Omental fat pad (tissue), 4 donors: ENCODE results near the gene TLL1. TPM values are rescaled to one million over a fixed set of nuclear protein-coding genes. Genes with fewer than 3 reads are reported as not detected.

Experiments
- ATAC-seq: fragments of 150-250 bp; one replicate; pipeline ENCODE4 v1.9.1; 2016; ENCODE audit warnings: mild to moderate bottlenecking, moderate library complexity; ENCODE audit not compliant: low FRiP score
- DNase-seq: peaks from one replicate; pipeline ENCODE4 v3.0.0-alpha.2; 2019; ENCODE audit warnings: low spot score
- total RNA-seq, 4 donors: library from RNA; depleted of rRNA; stranded (reverse); fragments of >200 nt; gene quantifications; one replicate each; pipeline ENCODE4 v1.1.0, GENCODE V29; 2016
- TF ChIP-seq, protein P1 (sequence below), 3 donors: fragments of 450-650 bp; IDR thresholded peaks; one replicate each; pipeline ENCODE4 v1.5.1; 2016 to 2017; ENCODE audit warnings: antibody characterized with exemption in 3 of 3, mild to moderate bottlenecking in 3 of 3, moderate library complexity in 2 of 3

The TLL1 gene
- total RNA-seq, 4 donors from 2014 or later, result 3.2 to 22.2 (median 11.9) TPM

DNA sequence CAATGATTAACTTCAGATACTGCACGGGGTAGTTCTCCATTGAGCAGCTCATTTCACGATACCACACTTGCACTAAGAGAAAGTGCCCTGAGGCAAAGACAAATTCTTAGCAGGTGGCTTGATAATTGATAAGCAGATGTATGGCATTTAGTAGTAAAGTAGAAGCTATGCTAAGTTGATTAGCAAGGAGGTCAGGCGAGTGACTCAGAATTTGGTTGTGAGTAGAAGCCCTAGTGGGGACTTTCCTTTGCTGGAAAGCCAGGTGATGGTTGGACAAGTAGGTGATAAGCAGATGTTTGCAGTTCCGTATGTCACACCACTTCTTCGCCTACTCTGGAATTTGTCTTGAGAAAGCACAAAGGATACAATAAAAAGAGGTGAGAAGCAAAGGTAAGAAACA is 58.7 kb downstream of the TLL1 start:
- DNase-seq, result no peak
- TF ChIP-seq, protein P1, sequence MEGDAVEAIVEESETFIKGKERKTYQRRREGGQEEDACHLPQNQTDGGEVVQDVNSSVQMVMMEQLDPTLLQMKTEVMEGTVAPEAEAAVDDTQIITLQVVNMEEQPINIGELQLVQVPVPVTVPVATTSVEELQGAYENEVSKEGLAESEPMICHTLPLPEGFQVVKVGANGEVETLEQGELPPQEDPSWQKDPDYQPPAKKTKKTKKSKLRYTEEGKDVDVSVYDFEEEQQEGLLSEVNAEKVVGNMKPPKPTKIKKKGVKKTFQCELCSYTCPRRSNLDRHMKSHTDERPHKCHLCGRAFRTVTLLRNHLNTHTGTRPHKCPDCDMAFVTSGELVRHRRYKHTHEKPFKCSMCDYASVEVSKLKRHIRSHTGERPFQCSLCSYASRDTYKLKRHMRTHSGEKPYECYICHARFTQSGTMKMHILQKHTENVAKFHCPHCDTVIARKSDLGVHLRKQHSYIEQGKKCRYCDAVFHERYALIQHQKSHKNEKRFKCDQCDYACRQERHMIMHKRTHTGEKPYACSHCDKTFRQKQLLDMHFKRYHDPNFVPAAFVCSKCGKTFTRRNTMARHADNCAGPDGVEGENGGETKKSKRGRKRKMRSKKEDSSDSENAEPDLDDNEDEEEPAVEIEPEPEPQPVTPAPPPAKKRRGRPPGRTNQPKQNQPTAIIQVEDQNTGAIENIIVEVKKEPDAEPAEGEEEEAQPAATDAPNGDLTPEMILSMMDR (IDR thresholded peaks at IDR 0.05), result no peak
- ATAC-seq, result no peak

DNA sequence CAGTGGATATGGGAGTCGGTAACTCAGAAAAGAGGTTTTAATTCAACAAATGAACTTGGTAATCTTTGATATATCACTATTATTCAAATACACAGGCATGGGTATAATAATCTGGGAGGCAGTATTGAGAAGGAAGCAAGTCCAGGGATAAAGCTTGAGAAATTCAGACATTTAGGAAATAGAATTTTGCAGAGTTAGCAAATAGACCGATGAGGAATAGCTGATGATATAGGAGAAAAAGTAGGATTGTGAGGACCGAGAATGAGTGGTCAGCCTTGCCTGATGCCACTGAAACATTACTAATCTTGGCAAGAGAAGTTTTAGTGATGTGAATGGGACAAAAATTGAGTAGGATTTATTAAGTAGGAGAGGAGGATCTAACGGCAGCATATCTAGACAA is 71.9 kb downstream of the TLL1 start:
- ATAC-seq (no peak), DNase-seq (no peak)
- TF ChIP-seq, protein P1 (IDR thresholded peaks at IDR 0.05), result no peak

DNA sequence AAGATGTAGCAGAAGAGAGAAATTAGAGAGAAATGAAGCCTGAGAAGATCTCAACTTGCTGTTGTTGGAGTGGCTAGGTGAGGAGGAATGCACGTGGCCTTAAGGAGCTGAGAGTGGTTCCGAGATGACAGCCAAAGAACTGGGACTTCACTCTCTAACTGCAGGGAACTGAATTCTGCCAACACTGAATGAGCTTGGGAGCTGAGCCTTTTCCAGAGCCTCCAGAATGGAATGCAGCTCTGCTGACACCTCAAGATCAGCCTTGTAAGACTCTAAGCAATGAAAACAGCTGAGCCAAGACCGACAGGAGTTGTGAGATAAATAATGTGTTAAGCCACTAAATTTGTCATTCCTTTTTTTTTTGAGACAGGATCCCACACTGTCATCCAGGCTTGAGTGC is 73.0 kb downstream of the TLL1 start:
- TF ChIP-seq, protein P1 (IDR thresholded peaks at IDR 0.05), result no peak
- ATAC-seq (no peak), DNase-seq (no peak)

DNA sequence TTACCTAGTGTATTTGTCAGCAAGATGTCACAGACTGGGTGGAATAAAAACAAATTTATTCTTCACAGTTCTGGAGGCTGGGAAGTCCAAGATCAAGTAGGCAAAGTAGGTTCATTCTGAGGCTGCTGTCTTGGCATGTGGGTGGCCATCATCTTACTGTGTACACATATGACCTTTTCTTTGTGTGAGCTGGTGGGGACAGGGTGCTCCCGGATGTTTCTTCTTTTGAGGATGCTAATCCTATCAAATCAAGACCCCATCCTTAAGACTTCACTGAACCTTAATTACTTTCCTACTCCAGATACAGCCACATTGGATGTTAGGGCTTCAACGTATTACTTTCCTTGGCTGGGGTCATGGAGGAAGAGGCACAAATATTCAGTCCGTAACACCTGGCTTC is 74.0 kb downstream of the TLL1 start:
- DNase-seq (no peak), ATAC-seq (no peak)
- TF ChIP-seq, protein P1 (IDR thresholded peaks at IDR 0.05), result no peak

DNA sequence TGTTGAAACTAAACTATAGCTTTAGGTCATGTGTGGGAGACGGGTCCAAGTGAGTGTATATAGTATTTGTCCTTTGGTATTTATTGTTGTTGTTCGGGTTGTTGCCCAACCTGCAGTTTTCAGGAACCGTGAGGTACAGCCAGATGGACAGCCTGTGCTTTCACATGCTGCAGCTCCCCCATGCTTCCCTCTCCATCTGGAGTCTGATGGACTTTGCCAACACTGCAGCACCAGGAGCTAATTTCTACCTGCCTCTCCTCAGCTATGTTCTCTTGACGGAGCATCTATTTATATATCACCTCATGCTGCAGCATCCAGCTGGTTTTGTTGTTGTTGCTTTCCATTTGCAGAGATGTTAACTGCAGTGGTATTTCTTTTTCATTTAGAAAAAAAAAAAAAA is 80.1 kb downstream of the TLL1 start:
- TF ChIP-seq, protein P1 (IDR thresholded peaks at IDR 0.05), result no peak
- DNase-seq (no peak), ATAC-seq (no peak)

DNA sequence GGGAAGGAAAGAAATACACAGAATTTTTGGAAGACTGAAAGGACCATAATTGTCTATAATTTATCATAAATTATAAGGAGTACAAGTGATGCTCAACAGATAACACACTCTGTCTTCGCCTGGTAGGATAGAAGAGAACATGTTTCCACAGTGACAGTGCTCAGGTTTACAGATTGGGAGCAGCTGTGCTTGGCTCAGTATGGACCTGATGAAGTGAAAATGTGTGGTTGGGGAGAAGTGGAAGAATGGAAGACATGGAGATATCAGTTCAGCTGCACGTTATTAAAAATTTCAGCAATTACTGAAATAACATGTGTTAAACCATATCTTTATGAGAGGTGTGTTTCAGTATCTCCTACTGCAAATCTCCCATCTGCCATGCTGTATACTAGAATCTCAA is 90.6 kb downstream of the TLL1 start:
- no peak for DNase-seq
- TF ChIP-seq, protein P1 (IDR thresholded peaks at IDR 0.05), result no peak
- ATAC-seq, result no peak

DNA sequence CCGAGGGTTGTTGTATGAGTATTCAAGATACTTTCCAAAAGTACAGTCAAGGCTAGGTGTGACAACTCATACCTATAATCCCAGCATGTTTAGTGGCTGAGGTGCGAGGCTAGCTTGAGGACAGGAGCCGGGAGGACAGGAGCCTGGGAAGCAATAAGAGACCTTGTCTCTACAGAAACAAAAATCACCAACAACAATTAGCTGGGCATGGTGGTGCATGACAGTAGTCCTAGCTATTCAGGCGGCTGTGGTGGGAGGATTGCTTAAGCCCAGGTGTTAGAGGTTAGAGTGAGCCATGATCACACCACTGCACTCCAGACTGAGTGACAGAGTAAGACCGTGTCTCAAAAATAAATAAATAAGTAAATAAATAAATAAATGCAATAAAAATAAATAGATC is 91.6 kb downstream of the TLL1 start:
- DNase-seq (no peak), ATAC-seq (no peak)
- TF ChIP-seq, protein P1 (IDR thresholded peaks at IDR 0.05), result no peak
